LNCaP clone FGC (cell line): ENCODE measurements around the gene KRT4.

Experiments used
- DNase-seq: peaks from one replicate; pipeline ENCODE4 v3.0.0-alpha.2; 2011; ENCODE audit warnings: low read depth
- H3K4me3 ChIP-seq: 2 replicates; pipeline ENCODE4 v1.5.1; 2011; ENCODE audit warnings: mild to moderate bottlenecking, low read depth, low read length, control low read depth
- TF ChIP-seq, protein P1 (sequence below): IDR thresholded peaks from 2 replicates; pipeline ENCODE4 v1.5.1; 2012; ENCODE audit warnings: mild to moderate bottlenecking; ENCODE audit not compliant: control insufficient read depth, insufficient read depth; ENCODE audit errors: extremely low read depth

KRT4 gene

DNA sequence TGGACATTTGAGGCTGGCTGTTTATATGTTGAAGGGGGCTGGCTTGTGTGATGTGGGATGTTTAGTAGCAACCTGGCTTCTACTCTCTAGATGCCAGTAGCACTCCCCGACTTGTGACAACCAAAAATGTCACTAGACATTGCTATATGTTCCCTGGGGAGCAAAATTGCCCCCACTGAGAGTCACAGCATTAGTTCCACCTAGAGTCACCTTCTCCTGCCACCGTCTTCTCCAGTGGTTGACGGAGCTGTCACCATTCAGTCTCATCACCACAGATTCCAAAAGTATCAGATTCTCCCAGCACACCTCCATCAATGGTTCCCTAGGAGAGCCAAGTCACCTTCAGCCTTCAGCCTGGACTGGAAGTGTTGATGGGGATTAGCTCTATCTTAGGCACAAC is 29.0 kb downstream of the KRT4 start:
- TF ChIP-seq, protein P1, sequence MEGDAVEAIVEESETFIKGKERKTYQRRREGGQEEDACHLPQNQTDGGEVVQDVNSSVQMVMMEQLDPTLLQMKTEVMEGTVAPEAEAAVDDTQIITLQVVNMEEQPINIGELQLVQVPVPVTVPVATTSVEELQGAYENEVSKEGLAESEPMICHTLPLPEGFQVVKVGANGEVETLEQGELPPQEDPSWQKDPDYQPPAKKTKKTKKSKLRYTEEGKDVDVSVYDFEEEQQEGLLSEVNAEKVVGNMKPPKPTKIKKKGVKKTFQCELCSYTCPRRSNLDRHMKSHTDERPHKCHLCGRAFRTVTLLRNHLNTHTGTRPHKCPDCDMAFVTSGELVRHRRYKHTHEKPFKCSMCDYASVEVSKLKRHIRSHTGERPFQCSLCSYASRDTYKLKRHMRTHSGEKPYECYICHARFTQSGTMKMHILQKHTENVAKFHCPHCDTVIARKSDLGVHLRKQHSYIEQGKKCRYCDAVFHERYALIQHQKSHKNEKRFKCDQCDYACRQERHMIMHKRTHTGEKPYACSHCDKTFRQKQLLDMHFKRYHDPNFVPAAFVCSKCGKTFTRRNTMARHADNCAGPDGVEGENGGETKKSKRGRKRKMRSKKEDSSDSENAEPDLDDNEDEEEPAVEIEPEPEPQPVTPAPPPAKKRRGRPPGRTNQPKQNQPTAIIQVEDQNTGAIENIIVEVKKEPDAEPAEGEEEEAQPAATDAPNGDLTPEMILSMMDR = no peak
- H3K4me3 ChIP-seq = no peak overlapping the region
- no peak for DNase-seq

DNA sequence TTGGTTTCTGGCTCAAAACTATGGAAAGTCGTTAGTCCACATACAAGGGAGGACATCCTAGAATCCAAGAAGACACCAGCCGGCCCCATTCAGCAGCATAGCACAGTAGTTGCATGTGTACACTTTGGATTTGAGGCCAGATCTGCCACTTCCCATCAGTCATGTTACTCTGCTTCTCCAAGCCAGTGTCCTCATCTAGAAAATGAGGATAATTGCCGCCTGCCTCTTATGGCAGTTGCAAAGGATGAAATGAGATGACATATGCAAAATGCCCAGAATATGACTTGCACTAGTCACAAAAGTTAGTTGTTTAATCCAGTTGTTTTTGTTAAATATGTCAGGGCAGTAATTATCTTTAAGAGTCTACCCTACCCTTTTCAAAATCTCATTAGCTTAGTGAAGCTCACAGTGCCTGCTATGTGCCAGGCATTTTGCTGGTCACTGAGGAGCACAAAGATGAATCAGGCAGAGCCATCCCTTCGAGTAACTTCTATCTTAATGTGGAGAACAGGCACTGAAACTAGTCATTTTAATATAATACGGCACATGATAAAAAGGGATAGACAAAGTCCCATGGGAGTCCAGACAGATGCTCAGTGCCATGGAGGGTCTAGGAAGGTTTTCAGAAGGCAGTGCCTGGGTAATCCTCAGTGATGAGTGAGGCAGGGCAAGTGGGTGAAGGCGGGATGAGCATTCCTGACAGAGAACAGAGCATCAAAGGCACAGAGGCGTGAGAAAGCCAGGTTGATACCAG is 30.2 kb downstream of the KRT4 start:
- no peak overlapping the region for H3K4me3 ChIP-seq
- DNase-seq = no peak
- TF ChIP-seq, protein P1 = no peak

DNA sequence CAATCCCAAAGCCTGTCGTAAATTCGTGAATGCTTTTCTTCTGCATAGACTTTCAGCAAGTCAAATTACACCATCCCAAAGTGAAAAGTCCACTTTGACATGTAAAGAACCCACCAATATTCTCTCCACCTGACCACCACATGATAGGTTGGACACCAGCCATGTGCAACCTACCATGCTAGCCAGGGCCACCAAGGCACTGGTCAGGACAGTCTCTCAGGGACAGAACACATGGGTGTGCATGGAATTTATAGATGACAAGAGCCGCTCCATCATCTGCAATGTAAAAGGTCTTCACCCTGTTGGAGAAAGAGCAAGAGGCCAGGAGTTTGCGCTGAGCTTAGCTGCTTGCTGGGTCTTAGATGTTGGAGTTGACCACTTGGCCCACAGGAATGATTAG is 31.4 kb downstream of the KRT4 start:
- DNase-seq = no peak
- no peak overlapping the region for H3K4me3 ChIP-seq
- TF ChIP-seq, protein P1 = no peak

DNA sequence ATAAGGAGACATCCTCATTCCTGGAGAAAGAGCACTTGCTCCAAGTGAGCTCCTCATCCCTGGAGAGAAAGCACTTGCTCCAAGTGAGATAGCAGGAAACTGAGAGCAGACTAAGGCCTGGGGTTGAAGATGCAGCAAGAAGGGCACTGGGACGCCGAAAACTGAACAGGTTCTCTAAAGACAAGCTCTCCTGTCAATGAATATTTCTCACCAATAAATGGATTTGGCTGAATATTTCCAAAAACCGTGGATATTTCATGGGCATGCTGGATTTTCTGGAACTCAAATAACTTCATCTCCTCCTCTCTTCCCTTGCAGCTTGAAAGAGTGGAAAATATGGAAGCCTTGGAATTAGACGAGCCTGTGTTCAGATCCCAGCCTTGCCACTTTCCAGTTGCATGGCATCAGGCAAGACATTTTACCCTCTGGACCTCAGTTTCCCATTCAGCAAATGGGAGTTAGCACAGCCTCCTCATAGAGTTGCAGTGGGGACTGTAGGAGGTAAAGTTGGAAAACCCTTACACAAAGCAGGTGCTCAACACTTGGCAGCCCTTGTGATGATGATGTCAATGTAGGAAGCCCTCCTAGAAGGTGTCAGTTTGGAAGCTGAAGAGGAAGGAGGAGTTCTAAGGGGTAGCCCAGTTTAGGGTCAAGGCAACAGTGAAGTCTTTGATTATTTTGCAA is 32.4 kb downstream of the KRT4 start:
- TF ChIP-seq, protein P1 = no peak
- DNase-seq = no peak

DNA sequence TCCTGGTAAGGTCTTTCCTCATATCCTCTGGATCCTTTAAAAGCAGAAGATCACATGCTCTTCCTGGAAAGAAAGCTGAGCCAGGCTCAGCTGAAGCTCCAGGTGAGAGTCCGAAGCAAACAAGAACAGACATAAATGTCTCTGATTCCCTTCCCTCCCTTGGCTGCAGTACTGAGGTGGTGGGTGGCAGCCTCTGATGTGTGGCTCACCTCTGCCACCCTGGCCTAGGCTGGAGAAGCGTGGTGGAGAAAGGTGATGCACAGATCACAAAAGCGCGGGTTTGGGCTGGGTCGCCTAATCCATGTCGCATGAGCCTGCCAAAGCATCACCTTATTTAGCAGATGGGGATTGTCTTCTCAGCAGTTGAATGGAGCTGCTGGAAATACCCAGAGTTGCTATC is 34.0 kb downstream of the KRT4 start:
- DNase-seq = no peak
- H3K4me3 ChIP-seq = no peak overlapping the region
- TF ChIP-seq, protein P1 = no peak

More for the DNA sequence above, 32.4 kb downstream of the KRT4 start:
- H3K4me3 ChIP-seq = no peak overlapping the region

DNA sequence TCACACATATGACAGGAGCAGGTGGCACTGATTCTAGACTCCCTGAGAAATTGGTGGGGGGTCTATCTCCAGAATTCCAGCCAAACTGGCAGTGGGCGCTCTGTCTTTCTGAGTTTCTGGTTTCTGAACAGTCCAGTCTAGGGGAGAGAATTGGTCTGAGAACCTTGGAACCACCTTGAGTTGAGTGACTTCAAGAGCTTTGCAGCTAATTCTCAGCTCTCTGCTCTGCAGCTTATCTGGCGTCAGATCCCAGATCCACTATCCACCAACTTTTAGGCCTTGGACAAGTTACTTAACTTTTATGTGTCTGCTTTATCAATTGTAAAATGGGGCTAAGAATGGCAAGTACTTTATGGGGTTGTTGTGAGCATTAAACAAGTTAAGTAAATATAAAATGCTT is 35.1 kb downstream of the KRT4 start:
- TF ChIP-seq, protein P1 = no peak
- no peak overlapping the region for H3K4me3 ChIP-seq
- DNase-seq = no peak
